Measurements from ENCODE around the gene PDE1A.

- TF ChIP-seq YY1 (IDR thresholded peaks at IDR 0.05; ENCODE audit: insufficient read depth, insufficient read length), result no peak
- no peak for TF ChIP-seq ZNF274 (IDR thresholded peaks at IDR 0.05; ENCODE audit: low read depth, low read length)
- TF ChIP-seq SUZ12 (IDR thresholded peaks at IDR 0.05; ENCODE audit: extremely low read depth, insufficient read depth, insufficient read length), result no peak
These were observed 107.0 kb downstream of the PDE1A start for GRCh38 chr2:182319556-182320505.
